ENCODE measurements around the gene SPTAN1. TPM values are rescaled to one million over a fixed set of nuclear protein-coding genes. Genes with fewer than 3 reads are reported as not detected.
"Not testable (repeated sequence)": the region's sequence is repeated elsewhere in the genome, so short reads cannot be mapped to it uniquely, and the experiment has no call there.

The SPTAN1 gene
- total RNA-seq, 1 donor from 2014 or later = 810 TPM

GRCh38 chr9:128651798-128652197 is 99.4 kb downstream of the SPTAN1 start:
- no peak for DNase-seq (ENCODE audit: low spot score in 2 of 2)
- no peak for FAIRE-seq

GRCh38 chr9:128653908-128654307 is 101.5 kb downstream of the SPTAN1 start:
- DNase-seq (ENCODE audit: low spot score in 2 of 2) = no peak
- FAIRE-seq = no peak

- no peak for DNase-seq (ENCODE audit: low spot score in 2 of 2)
- FAIRE-seq = no peak
These were observed 102.1 kb downstream of the SPTAN1 start for GRCh38 chr9:128654481-128654880.

- DNase-seq (ENCODE audit: low spot score in 2 of 2) = peak; percentile 99 to 100
These were observed 104.3 kb downstream of the SPTAN1 start, which contains the start of gene DYNC2I2 for GRCh38 chr9:128656416-128657343. DYNC2I2 (minus strand) TSS chr9:128656847; CDS start chr9:128656726, 121 bp downstream.

GRCh38 chr9:128657344-128657704 is 104.9 kb downstream of the SPTAN1 start:
- FAIRE-seq (no peak), DNase-seq (ENCODE audit: low spot score in 2 of 2) (no peak)

More at GRCh38 chr9:128656416-128657343, 104.3 kb downstream of the SPTAN1 start, which contains the start of gene DYNC2I2:
- no peak for FAIRE-seq

GRCh38 chr9:128657796-128658195 is 105.4 kb downstream of the SPTAN1 start:
- DNase-seq (ENCODE audit: low spot score in 2 of 2) = no peak
- FAIRE-seq = no peak

GRCh38 chr9:128666481-128666941 is 114.1 kb downstream of the SPTAN1 start:
- DNase-seq (ENCODE audit: low spot score in 2 of 2); FAIRE-seq: not testable (repeated sequence)

GRCh38 chr9:128669786-128670185 is 117.4 kb downstream of the SPTAN1 start:
- no peak for FAIRE-seq
- no peak for DNase-seq (ENCODE audit: low spot score in 2 of 2)

GRCh38 chr9:128675382-128675781 is 123.0 kb downstream of the SPTAN1 start:
- FAIRE-seq (no peak), DNase-seq (ENCODE audit: low spot score in 2 of 2) (no peak)

GRCh38 chr9:128677794-128678193 is 125.4 kb downstream of the SPTAN1 start:
- DNase-seq (ENCODE audit: low spot score in 2 of 2) = no peak
- no peak for FAIRE-seq

Small RNAs within 50 kb of the gene (small RNA-seq; reads per million reads assigned to genes)
- gene RNU7-171P = not detected

Other genes with a start within 250 kb of the SPTAN1 start
- gene TRUB2, start 230.1 kb upstream of the SPTAN1 start, total RNA-seq = 19.6 TPM
- 16.3 TPM for gene COQ4, start 229.7 kb upstream of the SPTAN1 start, total RNA-seq
- 22.4 TPM for gene SLC27A4, start 212.1 kb upstream of the SPTAN1 start, total RNA-seq
- gene URM1, start 181.2 kb upstream of the SPTAN1 start, total RNA-seq = 17.9 TPM
- gene CERCAM, start 131.7 kb upstream of the SPTAN1 start, total RNA-seq = 10.2 TPM
- 17.1 TPM for gene ODF2, start 96.6 kb upstream of the SPTAN1 start, total RNA-seq
- 21.6 TPM for gene GLE1, start 47.9 kb upstream of the SPTAN1 start, total RNA-seq
- gene DYNC2I2, start 104.3 kb downstream of the SPTAN1 start, total RNA-seq = 31.4 TPM
- gene SET, start 136.6 kb downstream of the SPTAN1 start, total RNA-seq = 846 TPM
- 0.41 TPM for gene PKN3, start 149.9 kb downstream of the SPTAN1 start, total RNA-seq
- gene ZDHHC12, start 171.5 kb downstream of the SPTAN1 start, total RNA-seq = 1.2 TPM
- gene ZER1, start 219.3 kb downstream of the SPTAN1 start, total RNA-seq = 20.4 TPM
- gene TBC1D13, start 234.7 kb downstream of the SPTAN1 start, total RNA-seq = 6.5 TPM